Activated naive CD8-positive, alpha-beta T cell treated with anti-CD3 and anti-CD28 coated beads for 36 hours (primary cell): ENCODE data around the gene GPI. TPM values are rescaled to one million over a fixed set of nuclear protein-coding genes. Genes with fewer than 3 reads are reported as not detected.
"Not testable (repeated sequence)": the region's sequence is repeated elsewhere in the genome, so short reads cannot be mapped to it uniquely, and the experiment has no call there.

Experiments used
- DNase-seq: peaks from one replicate; pipeline ENCODE4 v3.0.0; 2021
- H3K27ac Mint-ChIP-seq: one replicate; pipeline ENCODE4 v1.8.0; 2022; ENCODE audit warnings: mild to moderate bottlenecking, moderate library complexity, mixed read lengths
- H3K27me3 Mint-ChIP-seq: one replicate; pipeline ENCODE4 v1.8.0; 2022; ENCODE audit warnings: mild to moderate bottlenecking, mixed read lengths
- H3K36me3 Mint-ChIP-seq: one replicate; pipeline ENCODE4 v1.8.0; 2021; ENCODE audit warnings: mild to moderate bottlenecking, mixed read lengths
- H3K4me1 Mint-ChIP-seq: one replicate; pipeline ENCODE4 v1.8.0; 2021; ENCODE audit warnings: mixed read lengths
- H3K4me3 Mint-ChIP-seq: one replicate; pipeline ENCODE4 v1.8.0; 2022; ENCODE audit warnings: mild to moderate bottlenecking, moderate library complexity, mixed read lengths
- H3K9me3 Mint-ChIP-seq: one replicate; pipeline ENCODE4 v1.8.0; 2022; ENCODE audit warnings: mixed read lengths
- total RNA-seq, 2 experiments: library from RNA; stranded (reverse); gene quantifications; one replicate each; pipeline ENCODE4 v1.2.3, GENCODE V29; 2021

The GPI gene
- total RNA-seq, 2 experiments from 2014 or later, result 698 to 708 TPM

- not testable (repeated sequence) for H3K4me1 Mint-ChIP-seq, DNase-seq, H3K9me3 Mint-ChIP-seq, H3K27ac Mint-ChIP-seq, H3K27me3 Mint-ChIP-seq, H3K4me3 Mint-ChIP-seq
- peaks cover 21% of the 10 kb centered on the region for H3K36me3 Mint-ChIP-seq
Measured at GRCh38 chr19:34400844-34401243, 35.8 kb downstream of the GPI start.

GRCh38 chr19:34402074-34402600 is 37.1 kb downstream of the GPI start:
- H3K4me3 Mint-ChIP-seq, result no peak overlapping the region
- no peak overlapping the region for H3K27ac Mint-ChIP-seq
- H3K27me3 Mint-ChIP-seq, result no peaks in the 10 kb centered on the region
- no peaks in the 10 kb centered on the region for H3K9me3 Mint-ChIP-seq
- peaks cover 12% of the 10 kb centered on the region for H3K4me1 Mint-ChIP-seq
- peaks cover 21% of the 10 kb centered on the region for H3K36me3 Mint-ChIP-seq
- DNase-seq, result no peak

DNA sequence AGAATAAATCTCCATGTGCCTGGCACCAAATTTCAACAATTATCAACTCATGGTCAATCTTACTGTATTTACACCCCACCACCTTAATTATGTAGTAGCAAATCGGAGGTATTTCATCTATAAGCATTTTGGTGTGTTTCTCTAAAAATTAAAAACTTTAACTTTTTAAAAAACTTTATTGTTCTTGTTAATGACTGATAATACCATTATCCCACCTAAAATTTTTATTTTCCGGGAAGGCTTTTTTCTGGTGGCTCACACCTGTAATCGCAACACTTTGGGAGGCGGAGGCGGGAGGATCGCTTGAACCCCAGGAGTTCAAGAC is 38.8 kb downstream of the GPI start:
- no peak for DNase-seq
- Mint-ChIP-seq H3K4me1 (peaks cover 23% of the 10 kb centered on the region), H3K4me3 (peak overlapping the region; percentile 90), H3K36me3 (peaks cover 19% of the 10 kb centered on the region), H3K9me3 (no peaks in the 10 kb centered on the region), H3K27ac (peak overlapping the region; percentile 90), H3K27me3 (no peaks in the 10 kb centered on the region)

GRCh38 chr19:34404109-34404909 is 39.3 kb downstream of the GPI start, which contains the start of gene PDCD2L:
PDCD2L (plus strand) TSS chr19:34404399; CDS start chr19:34404431, 32 bp downstream.
- Mint-ChIP-seq H3K36me3 (peaks cover 24% of the 10 kb centered on the region), H3K4me3 (peak within 1 kb of the TSS; percentile 90), H3K27ac (peak within 1 kb of the TSS; percentile 90), H3K9me3 (no peaks in the 10 kb centered on the region), H3K4me1 (peaks cover 26% of the 10 kb centered on the region), H3K27me3 (no peaks in the 10 kb centered on the region)
- peak; percentile 91 for DNase-seq

DNA sequence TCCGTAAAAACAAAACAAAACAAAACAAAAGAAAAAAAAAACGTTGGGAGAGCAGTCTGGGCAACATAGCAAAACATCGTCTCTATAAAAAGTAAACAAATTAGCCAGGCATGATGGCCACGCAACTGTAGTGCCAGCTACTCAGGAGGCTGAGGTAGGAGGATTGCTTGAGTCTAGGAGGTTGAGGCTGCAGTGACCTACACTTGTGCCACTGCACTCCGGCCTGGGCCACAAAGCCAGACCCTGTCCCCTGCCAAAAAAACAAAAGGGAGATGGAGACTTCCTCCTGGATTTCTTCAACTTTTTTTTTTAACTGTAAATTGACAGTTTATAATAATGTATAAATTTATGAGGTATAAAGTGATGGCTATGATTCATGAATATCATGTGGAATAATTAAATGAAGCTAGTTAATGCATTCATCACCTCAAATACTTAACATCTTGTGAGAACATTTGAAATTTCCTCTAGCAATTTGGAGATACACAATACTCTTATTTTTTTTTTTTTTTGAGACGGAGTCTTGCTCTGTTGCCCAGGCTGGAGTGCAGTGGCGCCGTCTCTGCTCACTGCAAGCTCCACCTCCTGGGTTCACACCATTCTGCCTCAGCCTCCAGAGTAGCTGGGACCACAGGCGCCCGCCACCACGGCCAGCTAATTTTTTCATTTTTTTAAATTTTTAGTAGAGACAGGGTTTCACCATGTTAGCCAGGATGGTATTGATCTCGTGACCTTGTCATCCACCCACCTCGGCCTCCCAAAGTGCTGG is 41.1 kb downstream of the GPI start:
- Mint-ChIP-seq H3K4me1 (peaks cover 29% of the 10 kb centered on the region), H3K36me3 (peaks cover 22% of the 10 kb centered on the region), H3K27ac (no peak overlapping the region), H3K4me3 (peak overlapping the region; percentile 10), H3K9me3 (no peaks in the 10 kb centered on the region), H3K27me3 (no peaks in the 10 kb centered on the region)
- DNase-seq, result no peak

DNA sequence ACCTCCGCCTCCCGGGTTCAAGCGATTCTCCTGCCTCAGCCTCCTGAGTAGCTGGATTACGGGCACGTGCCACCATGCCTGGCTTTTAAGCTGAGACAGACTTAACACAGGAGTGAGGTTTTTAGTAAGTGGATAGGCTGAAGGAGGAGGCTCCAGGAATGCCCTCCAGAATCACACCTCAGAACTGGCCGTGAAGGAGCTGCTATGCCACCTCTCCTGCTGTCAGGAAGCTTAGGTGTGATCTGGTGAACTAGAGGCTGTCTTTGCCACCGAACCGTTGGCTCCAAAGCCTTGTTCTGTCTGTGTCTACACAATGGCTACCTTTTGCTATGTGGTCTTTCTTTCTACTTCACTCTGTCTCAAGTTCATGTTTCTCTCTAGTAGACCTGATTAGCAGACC is 43.4 kb downstream of the GPI start:
- H3K4me1 Mint-ChIP-seq, result peaks cover 29% of the 10 kb centered on the region
- no peak for DNase-seq
- H3K27ac Mint-ChIP-seq, result no peak overlapping the region
- peaks cover 25% of the 10 kb centered on the region for H3K36me3 Mint-ChIP-seq
- no peak overlapping the region for H3K4me3 Mint-ChIP-seq
- no peaks in the 10 kb centered on the region for H3K27me3 Mint-ChIP-seq
- no peaks in the 10 kb centered on the region for H3K9me3 Mint-ChIP-seq

- no peaks in the 10 kb centered on the region for H3K27me3 Mint-ChIP-seq
- peaks cover 24% of the 10 kb centered on the region for H3K36me3 Mint-ChIP-seq
- DNase-seq, result no peak
- H3K4me3 Mint-ChIP-seq, result no peak overlapping the region
- no peaks in the 10 kb centered on the region for H3K9me3 Mint-ChIP-seq
- peaks cover 25% of the 10 kb centered on the region for H3K4me1 Mint-ChIP-seq
- peak overlapping the region; percentile 40 for H3K27ac Mint-ChIP-seq
Measured at GRCh38 chr19:34409189-34410164, 44.5 kb downstream of the GPI start.

- Mint-ChIP-seq H3K4me3 (no peak overlapping the region), H3K9me3 (no peaks in the 10 kb centered on the region), H3K36me3 (peaks cover 22% of the 10 kb centered on the region), H3K27ac (no peak overlapping the region), H3K4me1 (peaks cover 20% of the 10 kb centered on the region), H3K27me3 (no peaks in the 10 kb centered on the region)
- no peak for DNase-seq
Measured at GRCh38 chr19:34411216-34411615, 46.2 kb downstream of the GPI start.

DNA sequence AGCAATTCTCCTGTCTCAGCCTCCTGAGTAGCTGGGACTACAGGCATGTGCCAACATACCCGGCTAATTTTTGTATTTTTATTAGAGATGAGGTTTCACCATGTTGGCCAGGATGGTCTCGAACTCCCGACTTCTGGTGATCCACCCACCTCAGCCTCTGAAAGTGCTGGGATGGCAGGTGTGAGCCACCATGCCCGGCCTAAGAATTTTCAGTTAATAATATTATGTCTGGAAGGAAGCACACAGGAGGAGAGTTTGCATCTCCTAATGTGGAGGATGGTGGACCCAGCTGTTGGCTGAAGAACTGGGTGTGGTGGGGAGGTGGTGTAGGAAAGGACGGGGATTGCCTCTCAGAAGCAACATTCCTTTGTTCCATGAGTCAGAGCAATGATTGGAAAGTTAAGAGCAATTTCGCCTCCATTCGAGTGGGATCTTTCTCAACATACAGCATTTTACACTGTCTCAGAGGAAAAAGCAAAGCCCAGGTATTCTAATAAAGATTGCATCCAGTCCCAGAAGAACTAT is 51.1 kb downstream of the GPI start:
- Mint-ChIP-seq H3K4me1 (peaks cover 10% of the 10 kb centered on the region), H3K27me3 (no peaks in the 10 kb centered on the region), H3K36me3 (peaks cover 19% of the 10 kb centered on the region), H3K9me3 (no peaks in the 10 kb centered on the region), H3K4me3 (no peak overlapping the region), H3K27ac (no peak overlapping the region)
- DNase-seq, result no peak

DNA sequence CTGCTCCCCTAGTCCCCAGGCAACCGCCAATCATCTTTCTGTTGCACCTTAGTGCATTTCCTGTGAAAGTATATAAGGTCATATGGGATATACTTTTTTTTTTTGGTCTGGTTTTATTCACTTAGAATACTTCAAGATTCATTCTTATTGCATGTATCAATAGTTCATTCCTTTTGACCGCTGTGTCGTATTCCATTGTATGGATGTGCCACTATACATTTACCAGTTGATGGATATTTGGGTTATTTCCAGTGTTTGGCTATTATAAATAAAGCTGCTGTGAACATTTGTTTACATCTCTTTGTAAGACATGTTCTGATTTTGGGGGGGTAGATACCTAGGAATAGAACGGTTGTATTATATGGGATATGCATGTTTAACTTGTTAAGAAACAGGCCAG is 53.3 kb downstream of the GPI start:
- DNase-seq, result no peak
- H3K36me3 Mint-ChIP-seq, result peaks cover 13% of the 10 kb centered on the region
- H3K4me1 Mint-ChIP-seq, result peaks cover 10% of the 10 kb centered on the region
- no peaks in the 10 kb centered on the region for H3K9me3 Mint-ChIP-seq
- no peak overlapping the region for H3K4me3 Mint-ChIP-seq
- H3K27ac Mint-ChIP-seq, result no peak overlapping the region
- no peaks in the 10 kb centered on the region for H3K27me3 Mint-ChIP-seq

GRCh38 chr19:34426096-34426661 is 61.2 kb downstream of the GPI start:
- Mint-ChIP-seq H3K4me3 (no peak overlapping the region), H3K4me1 (peaks cover 19% of the 10 kb centered on the region)

DNA sequence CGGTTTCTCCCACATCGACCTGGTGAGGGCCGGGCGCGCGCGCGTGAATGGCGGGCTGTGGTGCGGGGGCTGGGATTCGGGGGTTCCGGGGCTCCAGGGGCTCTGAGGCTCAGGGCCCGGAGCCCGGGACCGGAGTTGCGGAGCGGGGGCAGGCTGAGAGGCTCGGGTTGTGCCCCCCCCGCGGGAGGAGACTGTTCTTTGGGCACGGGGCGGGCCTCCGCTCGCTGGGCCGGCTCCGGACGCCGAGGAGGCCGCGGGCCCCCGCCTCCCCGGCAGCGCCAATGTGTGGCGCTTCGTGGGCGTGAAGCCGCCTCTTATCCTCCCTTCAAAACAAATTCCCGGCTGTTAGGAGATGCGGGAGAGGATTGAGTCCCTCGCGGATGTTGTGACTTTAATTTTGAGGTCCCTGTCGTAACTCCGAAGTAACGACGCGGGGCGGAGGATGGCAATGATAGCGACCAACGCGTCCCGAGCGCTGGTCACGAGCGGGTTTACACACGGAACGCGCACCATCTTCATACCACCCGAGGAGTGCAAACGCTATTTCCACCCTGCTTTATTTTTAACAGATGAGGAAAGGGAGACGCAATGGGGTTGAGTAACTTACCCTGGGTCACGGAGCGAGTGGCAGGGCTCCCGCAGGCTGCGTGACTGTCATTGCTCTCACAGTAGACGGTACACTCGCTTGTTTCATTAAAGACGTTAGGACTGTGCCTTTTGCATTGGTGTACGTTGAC is 63.7 kb downstream of the GPI start:
- Mint-ChIP-seq H3K27me3 (no peaks in the 10 kb centered on the region), H3K9me3 (no peaks in the 10 kb centered on the region), H3K36me3 (peaks cover 35% of the 10 kb centered on the region), H3K4me1 (peaks cover 27% of the 10 kb centered on the region), H3K4me3 (peak overlapping the region; percentile 93), H3K27ac (peak overlapping the region; percentile 94)
- DNase-seq, result no peak

More at GRCh38 chr19:34426096-34426661, 61.2 kb downstream of the GPI start:
- Mint-ChIP-seq H3K36me3 (peaks cover 24% of the 10 kb centered on the region), H3K27ac (no peak overlapping the region), H3K27me3 (no peaks in the 10 kb centered on the region), H3K9me3 (no peaks in the 10 kb centered on the region)
- DNase-seq, result no peak

DNA sequence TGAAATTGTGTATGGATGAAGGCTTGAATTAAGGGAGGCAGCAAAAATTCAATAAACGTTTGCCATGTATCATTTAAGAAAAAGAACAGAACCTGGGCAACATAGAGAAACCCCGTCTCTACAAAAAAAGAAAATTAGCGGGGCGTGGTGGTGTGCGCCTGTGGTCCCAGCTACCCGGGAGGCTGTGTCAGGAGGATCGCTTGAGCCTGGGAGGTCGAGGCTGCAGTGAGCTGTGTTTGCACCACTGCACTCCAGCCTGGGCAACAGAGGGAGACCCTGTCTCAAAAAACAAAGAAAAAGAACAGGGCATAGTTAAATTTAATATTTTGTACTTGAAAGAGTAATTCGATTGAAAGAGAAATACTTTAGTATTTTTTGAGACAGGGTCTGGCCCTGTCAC is 64.6 kb downstream of the GPI start:
- H3K27ac Mint-ChIP-seq, result peak overlapping the region; percentile 46
- peaks cover 32% of the 10 kb centered on the region for H3K36me3 Mint-ChIP-seq
- H3K4me1 Mint-ChIP-seq, result peaks cover 33% of the 10 kb centered on the region
- DNase-seq, result no peak
- H3K4me3 Mint-ChIP-seq, result peak overlapping the region; percentile 93
- H3K9me3 Mint-ChIP-seq, result no peaks in the 10 kb centered on the region
- no peaks in the 10 kb centered on the region for H3K27me3 Mint-ChIP-seq
